ENCODE measurements around the gene CYSLTR2. TPM values are rescaled to one million over a fixed set of nuclear protein-coding genes. Genes with fewer than 3 reads are reported as not detected.

Gene CYSLTR2
- total and polyA plus RNA-seq, 9 of the 15 experiments (the other 6 are each of a cell fraction or from before 2014, with no cell fraction given), result not detected

- Histone ChIP-seq H4K20me1 (replicated peaks; ENCODE audit: control insufficient read depth, insufficient read depth, low read length) (no peaks in the 10 kb centered on the region), H3K79me2 (ENCODE audit: control insufficient read depth, insufficient read depth, low read length) (no peaks in the 10 kb centered on the region), H3K9me3 (replicated peaks; ENCODE audit: control insufficient read depth, insufficient read depth, low read depth, low read length) (no peaks in the 10 kb centered on the region), H3K27ac (ENCODE audit: extremely low read depth, low read depth, low read length) (peak overlapping the region; percentile 84), H3K4me3 (no peak overlapping the region), H3K4me1 (replicated peaks in 1 of 2; ENCODE audit: control insufficient read depth in 2 of 2, insufficient read depth in 2 of 2, low read length in 2 of 2) (peaks cover 0 to 19% of the 10 kb centered on the region in 2 experiments; a peak in 2 of 5 replicates), H3K9ac (ENCODE audit: insufficient read depth in 1 of 2, low read depth in 2 of 2, low read length in 2 of 2) (peak overlapping the region in 1 of 2 experiments; percentile 49; a peak in 2 of 4 replicates), H3K27me3 (ENCODE audit: control insufficient read depth in 2 of 2, insufficient read depth in 2 of 2, low read length in 2 of 2) (no peaks in the 10 kb centered on the region), H3K9me1 (ENCODE audit: control insufficient read depth, insufficient read depth, low read length) (no peaks in the 10 kb centered on the region), H2AFZ (ENCODE audit: low read depth, low read length) (peak overlapping the region; percentile 84), H3K4me2 (ENCODE audit: insufficient read depth, low read length) (peak overlapping the region; percentile 27), H3K36me3 (ENCODE audit: control insufficient read depth, insufficient read depth, low read length) (no peaks in the 10 kb centered on the region)
- in situ Hi-C loops (cut with MboI), result no loop called here
- no peak for FAIRE-seq
- intact Hi-C loops (cut with micrococcal nuclease), result no loop called here
- DNase-seq (ENCODE audit: extremely low read depth in 1 of 4, low spot score in 3 of 4), result peak in 1 of 4 experiments; percentile 21
- BruUV-seq (replicated peaks), result no TSS peak
- peak; percentile 68 for ATAC-seq
- no peak for TF ChIP-seq ZNF23 (CRISPR knock-in tag; IDR thresholded peaks at IDR 0.05)
- TF ChIP-seq PKNOX1 (IDR thresholded peaks at IDR 0.05), result 0 out of 2 replicates have a peak, but pooled peaks have one; percentile 14
- 0 out of 4 replicates have a peak, but pooled peaks of 1 of the 2 experiments have one; percentile 18 for TF ChIP-seq ZNF639 (CRISPR knock-in tag; conservative IDR thresholded peaks at IDR 0.05 in 1 of 2, IDR thresholded peaks at IDR 0.05 in 1 of 2)
- no peak for TF ChIP-seq GTF2F1 (IDR thresholded peaks at IDR 0.05; ENCODE audit: low read depth, low read length)
- 0 out of 2 replicates have a peak, but pooled peaks have one; percentile 37 for TF ChIP-seq ZNF584 (CRISPR knock-in tag; IDR thresholded peaks at IDR 0.05; ENCODE audit: low read depth)
- no peak for TF ChIP-seq IRF9 (tag; IDR thresholded peaks at IDR 0.05)
- peak; percentile 61 for TF ChIP-seq ZNF766 (CRISPR knock-in tag; conservative IDR thresholded peaks at IDR 0.05)
- TF ChIP-seq C11orf30 (IDR thresholded peaks at IDR 0.05; ENCODE audit: low read depth), result 0 out of 2 replicates have a peak, but pooled peaks have one; percentile 17
- peak; percentile 40 for TF ChIP-seq RBBP5 (IDR thresholded peaks at IDR 0.05; ENCODE audit: borderline replicate concordance, insufficient read depth, low read length, poor library complexity, severe bottlenecking)
- TF ChIP-seq ZNF75A (CRISPR knock-in tag; IDR thresholded peaks at IDR 0.05), result 0 out of 2 replicates have a peak, but pooled peaks have one; percentile 19
- no peak for TF ChIP-seq PHB (CRISPR knock-in tag; IDR thresholded peaks at IDR 0.05)
- CTCF ChIA-PET (ENCODE audit: low intra/inter-chr PET ratio), result interaction anchor here (0.5 kb wide), 1 partner anchor 12 kb away, joined by 7 read pairs; no protein-coding TSS in a partner anchor
- WGBS (ENCODE audit: insufficient coverage, low coverage, missing lambda C conversion rate), result 9% methylated on average over 4 of the region's 4 CpGs
- POLR2A ChIA-PET, result interaction anchor here (0.6 to 1.0 kb wide), 2 partner anchors 112 to 378 kb away, joined by 3 read pairs; no protein-coding TSS in a partner anchor
These were observed 28.2 kb upstream of the CYSLTR2 start for GRCh38 chr13:48625413-48626076.

Measured in K562 (cell line).